ENCODE measurements around the gene EXD3.
"Not testable (repeated sequence)": the region's sequence is repeated elsewhere in the genome, so short reads cannot be mapped to it uniquely, and the experiment has no call there.

EXD3 gene

DNA sequence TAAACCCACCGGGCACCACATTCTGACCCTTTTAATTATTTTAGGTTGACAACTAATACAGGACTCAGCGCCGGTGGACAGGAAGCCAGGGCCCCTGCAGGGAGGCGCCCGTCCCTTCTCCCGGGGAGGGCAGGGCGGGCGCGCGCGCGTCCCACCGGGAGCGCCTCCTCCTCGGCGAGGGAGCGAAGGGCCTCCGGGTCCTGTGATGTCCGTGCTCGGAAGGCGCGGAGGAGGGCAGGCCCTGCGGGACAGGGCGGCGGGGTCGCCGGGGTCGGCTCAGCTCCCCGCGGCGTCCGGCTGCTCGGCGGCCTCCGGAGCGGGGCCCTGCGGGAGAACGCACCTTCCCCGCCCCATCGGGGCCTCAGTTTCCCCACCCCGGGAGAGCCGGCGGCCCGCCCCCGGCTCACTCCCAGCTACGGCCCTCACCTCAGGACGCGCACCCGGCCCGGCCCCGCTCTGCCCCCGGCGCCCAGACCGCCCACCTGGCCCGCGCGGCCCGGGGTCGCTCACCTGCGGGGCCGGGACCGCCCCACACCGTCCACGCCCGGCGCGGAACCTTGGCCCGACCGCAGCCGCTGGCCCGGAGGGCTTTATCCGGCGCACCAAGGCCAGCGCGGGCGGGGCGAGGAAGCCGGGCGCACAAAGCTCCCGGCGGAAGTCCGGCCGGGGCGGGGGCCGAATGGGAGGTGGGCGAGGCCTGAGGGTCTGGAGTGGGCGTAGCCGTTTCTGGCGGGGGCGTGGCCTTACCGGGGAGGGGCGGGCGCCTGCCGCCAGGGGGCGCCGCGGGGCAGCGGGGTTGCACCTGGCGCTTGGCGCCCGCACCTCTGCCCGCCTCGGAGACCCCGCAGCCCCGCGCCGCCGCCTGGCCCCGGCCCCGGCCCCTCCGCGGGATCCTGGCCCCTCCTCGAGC, at the start of gene EXD3, which contains the start of gene NOXA1:
Gene EXD3, minus strand, starts transcription at position 559 of the 910 bp plus-strand sequence. CDS start 27,805 bp downstream, outside the sequence.
Gene NOXA1, plus strand, starts transcription at position 790 of the 910 bp plus-strand sequence. CDS start 137 bp downstream, outside the sequence.
- TF ChIP-seq CTCF (IDR thresholded peaks at IDR 0.05; ENCODE audit: low read depth, low read length), result peak; percentile 42
- peak; percentile 72 for DNase-seq (ENCODE audit: extremely low read depth, low read depth)

- no peak for TF ChIP-seq CTCF (IDR thresholded peaks at IDR 0.05; ENCODE audit: low read depth, low read length)
- no peak for DNase-seq (ENCODE audit: extremely low read depth, low read depth)
These were observed 47.8 kb upstream of the EXD3 start for GRCh38 chr9:137470785-137471184.

DNA sequence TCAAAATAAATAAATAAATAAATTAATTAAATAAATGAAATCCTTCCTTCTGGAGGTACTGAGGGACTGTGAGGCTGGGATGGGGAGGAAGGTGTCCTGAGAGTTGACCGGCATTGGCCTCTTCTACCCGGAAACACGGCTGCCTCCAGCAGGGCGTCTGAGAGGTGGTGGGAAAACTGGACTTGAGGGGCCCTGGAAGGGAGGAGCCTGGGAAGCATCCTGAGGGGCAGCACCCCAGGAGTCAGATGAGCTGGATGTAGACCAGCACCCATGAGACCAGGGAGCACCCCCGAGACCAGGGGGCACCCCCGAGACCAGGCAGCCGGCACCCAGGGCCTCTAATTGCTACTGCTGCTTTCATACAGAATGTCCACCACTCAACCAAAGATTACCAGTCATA, 44.9 kb upstream of the EXD3 start:
- no peak for TF ChIP-seq CTCF (IDR thresholded peaks at IDR 0.05; ENCODE audit: low read depth, low read length)
- DNase-seq (ENCODE audit: extremely low read depth, low read depth), result no peak

- no peak for TF ChIP-seq CTCF (IDR thresholded peaks at IDR 0.05; ENCODE audit: low read depth, low read length)
- no peak for DNase-seq (ENCODE audit: extremely low read depth, low read depth)
These were observed 44.2 kb upstream of the EXD3 start for GRCh38 chr9:137467161-137467581.

- DNase-seq (ENCODE audit: extremely low read depth, low read depth), result not testable (repeated sequence)
These were observed 43.6 kb upstream of the EXD3 start for GRCh38 chr9:137466389-137467085.

GRCh38 chr9:137465720-137466388, 42.9 kb upstream of the EXD3 start:
- TF ChIP-seq CTCF (IDR thresholded peaks at IDR 0.05; ENCODE audit: low read depth, low read length), result no peak
- DNase-seq (ENCODE audit: extremely low read depth, low read depth), result no peak

DNA sequence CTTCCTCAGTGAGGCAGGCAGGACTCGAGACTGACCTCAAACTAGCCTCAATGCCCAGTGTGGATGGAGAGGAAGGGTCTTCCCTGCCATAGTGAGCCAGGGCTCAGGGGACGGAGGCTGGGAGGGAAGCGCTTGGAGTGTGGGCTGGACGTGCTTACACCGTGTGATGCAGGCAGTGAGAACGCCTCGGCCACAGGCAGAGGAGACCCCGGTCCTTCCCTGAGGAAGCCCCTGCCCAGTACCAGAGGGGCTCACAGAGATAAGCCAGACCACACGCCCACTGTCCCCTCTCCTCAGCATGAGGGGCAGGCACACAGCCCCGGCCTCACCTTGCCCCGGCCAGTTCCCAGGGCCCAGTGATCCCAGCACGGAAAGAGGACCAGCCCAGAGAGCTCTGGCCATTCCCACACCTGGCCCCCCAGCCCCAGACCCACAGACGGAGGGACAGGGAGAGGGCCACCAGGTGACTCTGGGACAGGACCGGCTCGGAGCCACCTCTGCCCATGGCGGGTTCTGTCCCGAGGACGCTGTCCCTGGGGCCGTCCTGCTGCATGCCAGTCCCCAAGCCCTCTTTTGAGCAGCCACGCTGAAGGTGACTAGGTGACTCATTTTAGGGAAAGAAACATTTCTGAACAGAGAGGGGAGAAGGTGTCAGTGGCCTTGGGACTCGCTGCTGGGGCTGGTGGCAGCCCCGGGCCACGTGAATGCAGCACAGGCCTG, 42.2 kb upstream of the EXD3 start:
- DNase-seq (ENCODE audit: extremely low read depth, low read depth), result no peak
- no peak for TF ChIP-seq CTCF (IDR thresholded peaks at IDR 0.05; ENCODE audit: low read depth, low read length)
